Fibroblast of lung (primary cell): Measurements from ENCODE around the gene FHIT.

Experiments used
- CTCF ChIP-seq, 2 donors: IDR thresholded peaks in 1 of 2; conservative IDR thresholded peaks in 1 of 2; 1 replicate in 1 of 2; 2 replicates in 1 of 2; pipeline ENCODE4 v1.5.1; 2011 to 2012; ENCODE audit warnings: low read length in 2 of 2, control low read depth in 1 of 2, inconsistent platforms in 1 of 2, low read depth in 1 of 2, mild to moderate bottlenecking in 1 of 2
- EZH2 ChIP-seq: IDR thresholded peaks from 2 replicates; pipeline ENCODE4 v1.5.1; 2012; ENCODE audit warnings: low read length, control low read depth, mild to moderate bottlenecking; ENCODE audit errors: missing control alignments

GRCh38 chr3:60424034-60424433 lies 827.2 kb downstream of the FHIT start:
- TF ChIP-seq EZH2, result no peak
- TF ChIP-seq CTCF (conservative IDR thresholded peaks at IDR 0.05 in 1 of 2, IDR thresholded peaks at IDR 0.05 in 1 of 2; ENCODE audit: low read depth in 1 of 2, low read length in 2 of 2), result no peak
